Glomerular visceral epithelial cell (primary cell): Measurements from ENCODE around the gene GPC6.

ENCODE experiments used
- DNase-seq: peaks from one replicate; pipeline ENCODE4 v3.0.0-alpha.2; 2016; ENCODE audit errors: extremely low spot score

GPC6 gene

DNA sequence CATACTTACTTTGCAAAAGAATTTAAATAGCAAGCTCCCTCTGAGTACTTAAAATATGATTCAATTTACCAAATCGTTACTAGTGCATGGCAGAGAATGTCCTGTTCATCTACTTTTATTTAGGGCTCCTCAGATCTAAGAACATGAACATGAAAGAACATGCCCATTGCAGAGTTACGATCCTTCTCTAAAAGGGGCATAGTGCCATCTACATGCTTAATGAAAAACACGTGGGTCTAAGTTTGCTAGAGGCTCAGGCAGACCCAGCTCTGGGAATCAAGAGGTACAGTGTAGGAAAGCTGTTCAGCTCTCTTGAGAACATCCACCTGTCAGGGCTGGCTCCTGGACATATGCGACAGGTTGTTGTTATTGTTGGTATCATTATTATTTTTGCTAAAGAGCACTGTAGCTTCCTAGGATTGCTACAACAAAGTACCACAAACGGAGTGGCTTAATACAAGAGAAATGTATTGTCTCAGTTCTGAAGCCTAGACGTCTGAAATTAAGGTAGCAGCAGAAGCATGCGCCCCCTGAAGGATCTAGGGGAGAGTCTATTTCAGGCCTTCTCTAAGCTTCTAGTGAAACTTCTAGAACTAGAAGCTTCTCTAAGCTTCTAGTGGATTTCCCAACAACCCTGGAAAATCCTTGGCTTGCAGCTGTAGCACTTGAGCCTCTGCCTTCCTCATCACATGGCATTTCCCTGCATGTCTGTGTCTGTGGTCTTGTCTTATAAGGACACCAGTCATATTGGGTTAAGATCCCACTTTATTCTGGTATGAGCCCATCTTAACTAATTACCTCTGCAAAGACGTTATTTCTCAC is 1119.0 kb downstream of the GPC6 start:
- DNase-seq, result peak; percentile 42

DNA sequence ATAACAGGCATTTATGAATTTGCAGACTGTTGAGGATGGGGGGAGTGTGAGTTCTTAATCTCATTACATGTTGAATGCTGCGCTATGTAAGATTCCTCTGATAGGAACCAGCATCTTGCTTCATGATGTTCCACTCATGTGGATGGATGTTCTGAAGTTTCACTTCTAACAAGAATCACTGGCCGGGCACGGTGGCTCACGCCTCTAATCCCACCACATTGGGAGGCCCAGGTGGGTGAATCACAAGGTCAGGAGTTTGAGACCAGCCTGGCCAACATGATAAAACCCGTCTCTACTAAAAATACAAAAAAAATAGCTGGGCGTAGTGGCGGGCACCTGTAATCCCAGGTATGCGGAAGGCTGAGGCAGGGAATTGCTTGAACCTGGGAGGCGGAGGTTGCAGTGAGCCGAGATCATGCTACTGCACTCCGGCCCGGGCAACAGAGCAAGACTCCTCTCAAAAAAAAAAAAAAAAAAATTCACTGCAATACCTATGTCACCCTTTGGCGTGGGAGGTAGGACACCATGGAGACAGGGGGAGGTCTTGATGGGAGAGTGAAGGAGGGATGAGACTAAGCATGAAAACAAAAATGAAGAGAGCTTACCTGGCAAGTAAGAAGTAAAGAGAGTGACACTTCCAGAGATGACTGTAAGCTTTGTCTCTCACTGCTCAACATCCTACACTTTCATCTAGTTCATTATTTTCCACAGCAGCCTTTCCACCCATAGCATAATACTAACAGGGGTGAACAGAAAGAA is 1119.8 kb downstream of the GPC6 start:
- no peak for DNase-seq

DNA sequence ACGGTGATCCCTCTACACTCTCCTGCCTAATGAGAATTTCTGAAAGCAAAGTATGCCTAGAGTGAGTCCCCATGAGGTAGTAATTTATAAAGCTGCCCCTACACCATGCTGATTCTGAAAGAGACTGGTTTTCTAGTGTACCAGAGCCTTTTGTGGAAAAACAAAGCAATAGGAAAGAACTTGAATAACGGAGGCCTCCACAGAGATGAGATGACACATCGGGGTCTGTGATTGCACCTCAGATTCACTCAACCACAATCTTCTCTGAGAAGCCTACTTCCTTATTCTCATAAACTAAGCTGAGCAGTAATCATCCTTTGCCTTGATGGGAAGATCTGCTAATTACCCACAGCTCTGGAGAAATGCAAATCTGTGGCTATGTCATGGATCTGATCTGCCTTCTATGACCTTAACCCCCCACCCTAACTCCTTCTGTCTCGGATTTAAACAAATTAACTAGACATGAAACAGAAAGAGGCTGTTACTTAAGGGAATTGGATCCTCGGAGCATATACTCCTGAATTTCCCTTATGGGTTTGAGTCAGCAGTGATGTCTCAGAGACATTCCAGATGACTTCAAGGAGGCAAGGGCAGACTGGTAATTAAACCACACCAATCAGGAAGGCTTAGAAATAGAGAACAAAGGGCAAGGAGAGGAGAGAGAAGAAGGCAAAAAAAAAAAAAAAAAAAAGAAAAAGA is 1124.8 kb downstream of the GPC6 start:
- DNase-seq, result peak; percentile 80

DNA sequence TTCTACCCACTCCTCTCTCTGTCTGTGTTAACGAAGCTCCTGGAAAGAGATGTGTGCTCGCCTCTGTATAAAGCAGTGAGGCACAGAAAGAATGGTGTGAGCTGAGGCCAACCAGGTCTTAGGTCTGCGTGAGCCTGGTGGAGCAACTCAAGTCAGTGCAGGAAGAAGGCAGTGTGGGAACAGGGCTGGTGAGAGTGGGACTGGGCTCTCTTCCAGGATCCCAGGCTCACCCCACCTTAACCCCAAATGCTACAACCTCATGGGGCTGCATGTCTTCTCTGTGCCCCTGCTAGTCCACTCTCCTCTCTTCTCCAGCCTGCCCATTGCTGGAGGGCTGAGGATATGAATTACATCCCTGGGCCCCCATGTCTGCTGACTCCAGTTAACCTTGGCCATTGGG is 1125.5 kb downstream of the GPC6 start:
- peak; percentile 41 for DNase-seq

DNA sequence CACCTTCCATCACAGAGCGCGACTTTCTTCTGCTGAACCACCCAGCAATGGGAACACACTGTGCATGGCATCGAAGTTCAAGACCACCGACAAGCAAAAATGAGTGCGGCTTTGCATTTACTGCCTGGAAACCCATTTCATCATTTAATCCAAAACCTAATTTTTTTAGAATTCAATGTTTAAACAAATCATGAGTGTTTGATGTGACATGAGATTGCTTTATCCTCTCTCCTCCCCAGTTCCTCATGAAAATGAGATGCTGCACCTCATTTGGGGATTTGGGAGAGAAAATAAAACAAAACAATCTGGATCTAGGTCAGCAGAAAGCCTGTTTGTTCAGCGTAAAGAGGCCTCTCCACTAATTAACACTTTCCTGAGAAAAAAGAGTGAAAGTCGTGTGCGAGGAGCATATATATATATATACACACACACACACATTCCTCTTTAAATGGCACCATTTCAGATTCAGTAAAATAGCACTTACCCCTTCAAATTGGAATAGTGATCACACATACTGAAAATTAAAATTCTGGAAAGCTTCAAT is 1126.6 kb downstream of the GPC6 start:
- no peak for DNase-seq

DNA sequence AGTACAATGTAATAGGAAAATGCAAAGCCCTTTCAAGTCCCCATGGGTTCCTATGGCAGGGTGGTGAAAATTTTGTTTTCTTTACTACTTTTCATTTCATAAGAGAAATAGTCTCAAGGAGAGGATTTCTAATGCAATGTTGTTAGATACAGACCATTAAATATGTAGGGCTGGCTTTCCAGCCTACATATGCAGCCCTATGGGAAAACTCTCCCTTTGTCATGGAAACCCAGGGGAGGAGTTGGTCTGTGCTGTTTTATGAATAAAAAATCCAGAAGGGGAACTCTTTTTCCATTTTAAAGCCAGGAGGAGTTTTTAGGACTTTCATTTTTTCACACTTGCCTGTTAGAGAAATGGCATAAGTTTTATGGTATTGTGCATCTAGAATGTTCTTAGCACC is 1133.3 kb downstream of the GPC6 start:
- no peak for DNase-seq

DNA sequence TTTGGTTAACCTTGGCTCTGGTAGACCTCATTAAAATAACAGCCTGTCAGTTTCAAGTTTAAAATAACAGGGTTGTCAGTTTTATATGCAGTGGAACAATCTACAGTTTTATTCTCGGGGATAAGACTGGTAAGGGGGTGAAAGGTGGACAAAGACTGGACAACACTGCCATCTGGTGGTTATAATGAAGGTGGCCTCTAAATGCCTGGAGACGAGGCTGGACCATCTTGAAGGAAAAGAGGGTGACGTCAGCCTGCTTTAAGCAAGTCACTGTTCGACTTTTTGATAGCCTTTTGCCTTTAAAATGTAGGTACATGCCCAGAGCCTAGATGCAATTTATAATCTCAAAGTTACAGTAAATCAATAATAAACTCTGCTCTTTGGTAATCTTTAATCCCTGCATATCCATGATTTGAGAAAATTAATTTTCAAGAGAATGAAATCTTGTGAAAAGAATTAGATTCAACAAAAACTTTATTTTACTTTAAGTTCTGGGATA is 1135.9 kb downstream of the GPC6 start:
- DNase-seq, result peak; percentile 88

DNA sequence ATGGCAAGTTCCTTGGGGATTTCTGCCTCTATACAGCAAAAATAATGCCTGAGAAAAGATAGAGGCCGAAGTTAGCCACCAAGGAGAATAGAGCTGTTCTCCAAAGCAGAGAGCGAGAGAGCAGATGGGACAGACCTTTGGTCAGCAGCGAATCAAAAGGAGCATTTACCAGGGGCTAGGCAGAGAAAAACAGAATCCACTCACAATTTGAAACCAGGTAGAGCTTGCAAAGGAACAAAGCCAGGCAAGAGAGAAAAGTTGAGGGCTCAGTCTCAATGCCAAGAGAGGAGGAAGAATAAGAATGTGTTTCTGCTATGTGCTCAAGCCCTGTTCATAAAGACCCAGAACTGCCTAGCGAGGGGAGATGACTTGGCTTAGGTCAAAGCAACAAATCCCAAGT is 1140.1 kb downstream of the GPC6 start:
- DNase-seq, result no peak

DNA sequence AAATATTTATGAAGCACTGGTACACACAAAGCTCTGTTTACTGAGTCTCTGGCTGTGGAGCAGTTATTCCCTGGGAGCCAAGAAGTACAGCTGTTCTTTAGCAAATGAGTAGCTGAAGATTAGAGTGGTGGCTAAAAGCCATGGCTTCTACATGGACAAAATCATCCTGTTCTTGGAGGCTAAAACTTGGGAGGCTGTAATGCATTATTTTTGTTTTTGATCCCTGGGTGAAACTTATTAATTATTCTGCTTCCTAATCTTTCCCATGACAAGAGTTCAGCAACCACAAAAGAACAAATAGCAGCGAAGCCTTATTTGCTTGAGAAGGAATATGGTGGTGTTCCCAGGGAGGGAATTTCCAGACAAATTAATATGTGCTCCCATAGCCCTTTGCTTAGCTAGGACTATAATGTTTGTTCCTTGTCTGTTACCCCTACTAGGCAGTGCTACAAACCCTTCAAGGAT is 1143.4 kb downstream of the GPC6 start:
- DNase-seq, result no peak

DNA sequence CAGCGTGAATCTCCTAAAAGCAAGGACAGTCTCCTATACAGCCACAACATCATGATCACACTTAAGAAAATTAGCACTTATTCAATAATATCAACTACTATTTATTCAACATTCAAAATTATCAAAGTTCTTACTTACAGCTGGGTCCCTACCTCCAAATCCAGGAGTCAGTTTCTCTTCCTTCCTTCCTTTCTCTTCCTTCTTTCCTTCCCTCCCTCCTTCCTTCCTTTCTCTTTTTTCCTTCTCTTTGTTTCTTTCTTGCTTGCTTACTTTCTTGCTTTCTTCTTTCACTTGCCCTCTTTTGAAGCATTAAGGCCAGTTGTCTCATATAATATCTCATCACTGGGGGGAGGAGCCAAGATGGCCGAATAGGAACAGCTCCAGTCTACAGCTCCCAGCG is 1145.2 kb downstream of the GPC6 start:
- no peak for DNase-seq

DNA sequence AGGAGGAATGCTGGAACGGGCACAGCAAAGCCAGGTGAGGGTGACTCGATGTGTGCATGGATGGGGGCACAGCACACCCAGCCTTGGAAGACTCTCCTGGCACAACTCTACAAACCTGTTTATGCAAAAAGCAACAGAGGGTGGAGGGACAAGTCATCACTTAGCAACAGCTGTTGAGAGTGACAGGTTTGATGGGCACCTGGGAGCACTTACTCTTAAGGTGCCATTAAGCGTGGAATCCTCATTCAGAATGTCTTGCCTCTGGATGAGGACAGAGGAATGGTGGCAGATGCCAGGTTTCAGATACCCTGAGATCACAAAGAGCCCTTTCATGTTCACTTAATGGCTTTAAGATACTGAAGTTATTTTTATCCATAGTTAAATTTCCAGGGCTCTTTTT is 1155.9 kb downstream of the GPC6 start:
- DNase-seq, result no peak

DNA sequence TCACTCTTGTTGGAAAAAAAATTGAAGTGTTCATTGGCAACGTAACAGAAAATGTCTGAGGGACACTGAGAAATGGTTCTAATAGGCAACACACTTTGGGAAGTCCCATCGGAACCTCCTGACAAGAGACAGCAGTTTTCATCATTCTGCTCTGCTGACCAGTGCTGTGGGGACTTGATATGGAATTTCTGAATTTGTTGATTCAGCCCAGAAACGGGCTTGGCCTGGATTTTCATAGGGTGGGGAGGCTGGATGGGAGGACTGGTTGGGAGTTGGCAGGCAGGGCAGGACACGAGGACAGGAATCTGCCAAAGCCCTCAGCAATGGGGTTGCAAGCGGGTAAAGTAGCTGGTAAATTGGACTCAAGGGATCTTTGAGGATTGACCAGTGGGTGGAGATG is 1156.4 kb downstream of the GPC6 start:
- no peak for DNase-seq

DNA sequence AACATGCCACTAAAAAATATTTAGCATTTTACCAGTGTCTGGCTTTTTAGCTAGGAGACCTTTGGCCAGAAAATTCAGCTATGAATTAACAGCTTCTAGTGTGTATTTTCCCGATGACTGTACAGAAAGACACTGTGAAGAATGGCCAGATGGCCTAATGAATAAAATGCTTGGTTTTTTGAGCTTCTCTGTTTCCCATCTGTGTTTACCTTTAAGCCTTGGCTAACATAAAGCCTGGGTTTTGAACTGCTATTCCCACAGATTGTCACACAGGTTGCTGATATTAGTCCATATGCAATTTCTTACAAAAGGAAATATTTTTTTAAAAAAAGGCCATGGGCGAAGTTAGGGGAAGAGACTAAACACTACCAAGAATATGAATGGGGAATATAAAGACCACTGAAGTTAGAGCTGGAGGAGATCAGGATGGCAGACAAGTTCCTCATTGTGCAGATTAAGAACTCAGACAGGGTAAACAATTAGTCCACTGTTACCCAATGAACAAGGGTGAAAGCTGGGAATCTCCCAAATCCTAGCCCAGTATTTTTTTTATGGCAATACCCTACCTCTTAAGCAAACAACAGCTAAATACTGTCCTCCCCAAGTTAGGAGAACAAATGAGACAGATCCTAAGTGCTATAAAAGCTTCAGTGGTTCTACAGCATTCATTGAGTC is 1157.8 kb downstream of the GPC6 start:
- DNase-seq, result no peak

DNA sequence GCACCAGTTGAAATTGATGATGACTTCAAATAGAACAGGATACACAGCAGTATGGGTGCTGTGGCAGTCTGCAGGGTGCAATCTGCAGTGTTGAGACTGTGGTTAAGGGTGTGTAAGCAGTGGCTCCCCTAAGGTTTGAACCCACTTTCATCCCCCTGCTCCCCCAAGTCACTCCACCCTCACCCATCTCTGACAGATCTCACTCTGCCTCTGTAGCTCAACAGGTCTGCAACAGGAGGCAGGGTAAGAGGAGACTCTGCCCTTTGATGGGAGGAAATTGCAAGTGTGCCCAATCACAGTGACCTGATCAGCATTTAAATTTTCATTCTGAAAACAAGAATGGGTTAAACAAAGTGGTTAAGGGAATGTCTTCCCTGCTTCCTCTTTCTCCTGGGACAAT is 1160.4 kb downstream of the GPC6 start:
- no peak for DNase-seq

DNA sequence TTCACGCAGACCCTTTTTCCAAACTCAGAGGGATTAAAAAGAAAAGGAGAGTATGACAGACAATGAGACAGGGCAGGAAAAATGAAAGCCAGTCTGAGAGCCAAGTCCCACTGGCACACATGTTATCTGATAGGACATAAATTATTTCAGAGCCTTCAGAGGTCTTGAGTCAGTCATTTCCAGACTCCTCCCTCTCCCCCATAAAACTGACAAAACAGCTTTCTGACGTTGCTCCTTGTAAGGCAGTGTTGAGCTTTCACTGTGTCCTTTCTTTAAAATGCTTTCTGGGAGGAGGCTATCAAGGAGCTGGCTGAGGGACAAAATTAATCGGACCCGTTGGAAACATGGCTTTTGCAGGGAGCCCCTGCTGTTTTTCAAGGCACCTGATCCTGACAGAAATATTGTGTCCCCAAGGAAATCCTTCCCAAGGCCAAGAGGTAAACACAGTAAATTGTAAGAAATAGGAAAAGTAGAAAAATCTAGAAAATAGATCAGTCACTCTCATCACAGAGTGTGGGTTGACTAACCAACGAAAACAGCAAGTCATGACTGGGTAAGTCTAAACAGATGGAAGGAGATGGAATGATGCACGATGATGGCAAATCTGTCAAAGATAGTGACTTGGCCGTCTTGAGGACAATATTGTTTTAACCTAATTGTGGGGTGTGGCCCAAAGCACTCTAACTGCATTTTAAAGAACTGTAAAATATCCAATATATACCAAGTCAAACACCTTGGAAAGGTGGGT is 1163.2 kb downstream of the GPC6 start:
- no peak for DNase-seq

DNA sequence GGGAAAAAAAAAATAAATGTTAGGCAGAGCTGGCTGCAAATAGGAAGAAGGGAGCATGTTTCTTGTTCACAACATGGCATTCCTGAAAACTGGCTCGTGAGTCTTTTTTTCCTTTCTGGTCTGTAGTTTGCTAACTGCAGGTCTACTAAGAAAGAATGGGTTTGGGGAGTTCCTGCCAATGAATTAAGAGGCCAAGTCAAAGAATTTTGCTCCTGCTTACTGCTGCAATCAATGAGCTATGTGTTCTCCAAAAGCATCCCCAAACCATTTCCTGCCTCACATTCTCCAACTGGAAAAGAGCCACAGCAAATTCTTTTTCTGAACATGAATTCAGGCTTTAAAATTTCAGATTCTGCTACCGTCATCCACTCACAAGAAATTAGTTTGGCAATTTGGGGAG is 1164.3 kb downstream of the GPC6 start:
- no peak for DNase-seq

DNA sequence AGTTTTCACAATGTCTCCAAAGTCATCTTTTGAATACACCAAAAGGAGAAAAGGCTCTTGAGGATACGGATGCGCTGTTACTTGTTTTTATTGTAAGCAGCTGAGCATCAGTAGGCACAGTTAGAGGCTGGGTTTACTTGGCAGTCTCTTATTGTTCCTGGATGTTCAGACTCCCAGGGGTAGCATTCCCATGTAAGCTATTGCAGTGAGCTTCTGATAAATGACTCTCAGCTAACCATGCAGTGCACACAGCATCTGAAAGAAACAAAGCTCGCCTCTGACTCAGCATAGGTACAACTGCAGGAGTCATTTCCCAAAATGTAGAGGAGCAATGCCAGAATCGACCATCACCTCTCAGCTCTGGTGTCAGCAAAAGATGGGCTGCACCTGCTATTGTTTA is 1168.1 kb downstream of the GPC6 start:
- DNase-seq, result no peak

DNA sequence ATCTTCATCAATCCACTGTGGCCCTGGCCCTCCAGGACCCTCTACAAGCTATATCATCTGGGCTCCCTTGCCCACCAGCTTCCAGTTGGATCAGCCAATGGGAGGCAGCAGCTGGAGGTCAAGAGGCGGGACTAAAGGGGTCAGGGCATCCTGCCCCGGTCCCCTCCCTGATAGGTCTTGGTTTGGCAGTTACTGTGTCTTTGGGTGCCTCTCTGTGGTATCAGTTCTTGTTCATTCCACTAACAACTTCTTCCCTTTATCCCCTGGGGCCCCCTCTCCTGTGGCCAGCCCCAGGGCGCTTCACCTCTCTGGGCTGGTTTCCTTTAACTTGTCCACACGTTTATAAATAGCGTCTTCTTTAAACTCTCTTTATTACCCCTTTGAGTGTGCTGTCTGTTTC is 1169.3 kb downstream of the GPC6 start:
- no peak for DNase-seq

DNA sequence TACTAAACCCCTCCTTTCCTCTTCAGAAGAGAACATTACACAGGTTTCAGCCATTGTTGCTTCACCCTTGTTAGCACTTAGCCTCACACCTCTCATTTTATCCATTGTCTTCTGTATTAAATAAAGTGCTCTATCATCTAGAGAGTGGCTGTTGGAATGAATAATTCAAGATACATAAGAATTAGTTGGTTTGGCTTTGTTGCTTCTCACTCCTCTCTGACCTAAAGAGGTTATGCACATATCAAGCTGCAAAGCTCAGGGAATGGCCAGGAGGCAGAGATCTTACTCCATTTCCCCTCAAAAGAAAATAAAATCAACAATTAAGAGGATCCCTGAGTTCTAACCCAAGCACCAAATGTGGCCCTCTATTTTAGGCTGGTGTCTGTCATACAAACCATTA is 1173.2 kb downstream of the GPC6 start:
- no peak for DNase-seq

DNA sequence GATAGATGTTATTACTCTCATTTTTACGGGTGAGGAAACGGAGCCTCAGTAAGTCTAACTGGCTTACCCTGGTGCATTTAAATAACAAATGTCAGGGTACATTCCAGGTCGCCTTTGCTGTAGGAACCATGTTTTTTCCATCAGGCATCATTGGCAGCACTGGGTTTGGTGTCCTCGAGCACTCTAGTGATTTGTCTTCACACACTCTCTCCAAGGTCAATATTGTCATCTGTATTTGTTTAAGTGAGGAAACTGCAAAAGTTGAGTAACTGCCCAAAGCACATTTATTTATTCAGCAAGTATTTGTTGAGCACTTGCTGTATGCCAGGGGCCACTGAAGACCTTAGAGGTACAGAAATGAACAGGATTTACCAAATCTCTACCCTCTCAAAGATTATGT is 1174.3 kb downstream of the GPC6 start:
- DNase-seq, result no peak
